ENCODE measurements around the gene KANSL1L. TPM values are rescaled to one million over a fixed set of nuclear protein-coding genes. Genes with fewer than 3 reads are reported as not detected.

The KANSL1L gene
- total RNA-seq, 1 experiment from 2014 or later, result 6.7 TPM

DNA sequence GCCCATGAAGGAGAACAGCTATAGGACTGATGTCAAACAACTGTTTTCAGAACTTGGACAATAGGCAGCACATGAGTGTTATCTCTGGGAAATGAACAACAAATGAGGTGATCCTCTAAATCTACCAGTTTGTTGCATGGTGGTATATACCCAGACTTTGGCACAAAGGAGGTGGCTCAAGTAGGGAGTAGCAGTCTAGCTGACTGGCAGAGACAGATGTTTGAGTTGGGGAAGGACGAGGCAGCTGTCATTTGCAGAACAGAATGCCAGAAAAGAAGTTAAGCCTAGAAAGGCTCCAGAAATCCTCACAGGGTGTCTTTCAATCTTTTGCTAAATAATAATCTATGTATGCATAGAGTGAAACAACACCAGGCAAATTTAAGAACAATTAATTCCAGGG is 121.4 kb downstream of the KANSL1L start:
- ChIA-PET RAD21 (ENCODE audit: low non-redundant PET in 1 of 2, low total read pairs in 2 of 2, uncharacterized antibody in 2 of 2, unreplicated experiment in 2 of 2) (no interaction called here), CTCF (no interaction called here), POLR2A (no interaction called here)
- Histone ChIP-seq H3K9me3 (ENCODE audit: control insufficient read depth in 1 of 2, insufficient read depth in 1 of 2, low read depth in 1 of 2, low read length in 2 of 2) (peaks cover 0 to 5% of the 10 kb centered on the region in 2 experiments; a peak in 2 of 4 replicates), H3K9ac (ENCODE audit: low read length) (no peak overlapping the region), H3K4me2 (ENCODE audit: low read length) (no peak overlapping the region), H3K27ac (ENCODE audit: low read depth, low read length) (no peak overlapping the region), H3K36me3 (ENCODE audit: control insufficient read depth in 1 of 2, insufficient read depth in 2 of 2, low read length in 2 of 2) (no peaks in the 10 kb centered on the region), H4K20me1 (ENCODE audit: insufficient read depth) (no peaks in the 10 kb centered on the region), H3K4me3 (replicated peaks in 1 of 2; ENCODE audit: low read depth in 1 of 2, low read length in 2 of 2) (no peak overlapping the region), H2AFZ (ENCODE audit: low read depth, low read length, poor library complexity, severe bottlenecking) (no peak overlapping the region), H3K4me1 (ENCODE audit: control insufficient read depth in 1 of 2, insufficient read depth in 2 of 2, low read length in 2 of 2) (peaks cover 0 to 2% of the 10 kb centered on the region in 2 experiments; a peak in 2 of 4 replicates), H3K79me2 (ENCODE audit: insufficient read depth, low read length) (no peaks in the 10 kb centered on the region), H3K27me3 (ENCODE audit: insufficient read depth, low read length) (no peaks in the 10 kb centered on the region), H3K9me2 (ENCODE audit: insufficient read depth) (no peaks in the 10 kb centered on the region)
- ATAC-seq, result no peak
- intact Hi-C loops (cut with micrococcal nuclease), result no loop called here
- no peak for DNase-seq (ENCODE audit: low read depth, low spot score)
- TF ChIP-seq SP1 (IDR thresholded peaks at IDR 0.05; ENCODE audit: low read depth) (no peak), FOSL1 (IDR thresholded peaks at IDR 0.05; ENCODE audit: low read depth) (no peak), EZH2 (IDR thresholded peaks at IDR 0.05) (no peak), ELF1 (IDR thresholded peaks at IDR 0.05; ENCODE audit: borderline replicate concordance, low read depth) (no peak), JUND (IDR thresholded peaks at IDR 0.05) (no peak), EZH2phosphoT487 (IDR thresholded peaks at IDR 0.05; ENCODE audit: borderline replicate concordance) (no peak), POLR2AphosphoS5 (IDR thresholded peaks at IDR 0.05; ENCODE audit: low read depth, low read length) (no peak), ZFX (IDR thresholded peaks at IDR 0.05) (no peak), SIN3A (IDR thresholded peaks at IDR 0.05; ENCODE audit: low read depth) (no peak), CTCF (IDR thresholded peaks at IDR 0.05 in 2 of 3, conservative IDR thresholded peaks at IDR 0.05 in 1 of 3; ENCODE audit: borderline replicate concordance in 1 of 3, insufficient read depth in 1 of 3, low read depth in 2 of 3, low read length in 2 of 3) (no peak), RAD21 (IDR thresholded peaks at IDR 0.05; ENCODE audit: low read depth) (no peak), POLR2A (IDR thresholded peaks at IDR 0.05; ENCODE audit: borderline replicate concordance, extremely low read depth, insufficient read depth, insufficient read length) (no peak), MAX (IDR thresholded peaks at IDR 0.05) (no peak), SRF (IDR thresholded peaks at IDR 0.05; ENCODE audit: low read depth) (no peak), YY1 (IDR thresholded peaks at IDR 0.05; ENCODE audit: extremely low read depth, insufficient replicate concordance, low read depth, low read length) (no peak), ZNF274 (IDR thresholded peaks at IDR 0.05; ENCODE audit: low read depth, low read length) (no peak), CEBPB (IDR thresholded peaks at IDR 0.05; ENCODE audit: low read depth) (no peak)
- BruUV-seq (replicated peaks), result no TSS peak

Data from HCT116 (cell line).